ENCODE measurements around the gene MAPK1.

MAPK1 gene

DNA sequence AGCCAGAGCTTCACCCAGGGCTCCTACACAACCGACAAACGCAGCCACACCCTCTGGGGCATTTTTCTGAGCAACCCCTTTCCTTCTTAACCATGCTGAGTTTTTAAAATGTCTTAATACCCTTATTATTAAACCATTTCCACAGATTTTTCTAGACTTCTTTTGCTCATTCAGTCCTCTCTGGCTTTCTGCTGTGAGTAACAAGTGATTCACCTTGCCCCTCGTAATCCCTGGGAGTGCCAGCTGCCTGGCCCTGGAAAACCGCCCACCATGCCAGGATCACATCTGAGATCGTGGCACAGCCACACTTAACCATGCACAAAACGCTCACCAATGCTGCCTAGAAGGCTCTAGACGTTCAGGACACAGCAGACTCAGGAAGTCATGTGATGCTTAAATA, 157.3 kb downstream of the MAPK1 start:
- Histone ChIP-seq H3K27ac (no peak overlapping the region), H3K9ac (ENCODE audit: insufficient read length) (no peak overlapping the region), H3K36me3 (ENCODE audit: insufficient read depth, low read length) (no peaks in the 10 kb centered on the region), H3K4me3 (no peak overlapping the region), H3K9me3 (ENCODE audit: low read depth, low read length) (no peaks in the 10 kb centered on the region)
- TF ChIP-seq POLR2AphosphoS5 (IDR thresholded peaks at IDR 0.05; ENCODE audit: borderline replicate concordance, low read depth, low read length) (no peak), FOXP2 (optimal IDR thresholded peaks at IDR 0.05; ENCODE audit: control extremely low read depth, extremely low read length, insufficient read depth) (no peak), EZH2 (IDR thresholded peaks at IDR 0.05) (no peak)
- DNase-seq (ENCODE audit: low read depth, low spot score) = no peak

- DNase-seq (ENCODE audit: low read depth, low spot score) = no peak
- Histone ChIP-seq H3K36me3 (ENCODE audit: insufficient read depth, low read length) (no peaks in the 10 kb centered on the region), H3K9ac (ENCODE audit: insufficient read length) (no peak overlapping the region), H3K4me3 (no peak overlapping the region), H3K27ac (no peak overlapping the region), H3K9me3 (ENCODE audit: low read depth, low read length) (no peaks in the 10 kb centered on the region)
- TF ChIP-seq POLR2AphosphoS5 (IDR thresholded peaks at IDR 0.05; ENCODE audit: borderline replicate concordance, low read depth, low read length) (no peak), FOXP2 (optimal IDR thresholded peaks at IDR 0.05; ENCODE audit: control extremely low read depth, extremely low read length, insufficient read depth) (no peak), EZH2 (IDR thresholded peaks at IDR 0.05) (no peak)
These were observed 157.8 kb downstream of the MAPK1 start for GRCh38 chr22:21709688-21710087.

GRCh38 chr22:21708960-21709359, 158.5 kb downstream of the MAPK1 start:
- no peak overlapping the region for H3K4me3 ChIP-seq
- no peak overlapping the region for H3K27ac ChIP-seq
- TF ChIP-seq POLR2AphosphoS5 (IDR thresholded peaks at IDR 0.05; ENCODE audit: borderline replicate concordance, low read depth, low read length) = no peak
- no peak for TF ChIP-seq EZH2 (IDR thresholded peaks at IDR 0.05)
- no peak for TF ChIP-seq FOXP2 (optimal IDR thresholded peaks at IDR 0.05; ENCODE audit: control extremely low read depth, extremely low read length, insufficient read depth)
- H3K36me3 ChIP-seq (ENCODE audit: insufficient read depth, low read length) = no peaks in the 10 kb centered on the region
- no peak for DNase-seq (ENCODE audit: low read depth, low spot score)
- no peaks in the 10 kb centered on the region for H3K9me3 ChIP-seq (ENCODE audit: low read depth, low read length)
- no peak overlapping the region for H3K9ac ChIP-seq (ENCODE audit: insufficient read length)

GRCh38 chr22:21707677-21708076, 159.8 kb downstream of the MAPK1 start:
- Histone ChIP-seq H3K9ac (ENCODE audit: insufficient read length) (no peak overlapping the region), H3K4me3 (no peak overlapping the region), H3K36me3 (ENCODE audit: insufficient read depth, low read length) (no peaks in the 10 kb centered on the region), H3K9me3 (ENCODE audit: low read depth, low read length) (no peaks in the 10 kb centered on the region), H3K27ac (no peak overlapping the region)
- DNase-seq (ENCODE audit: low read depth, low spot score) = no peak
- no peak for TF ChIP-seq FOXP2 (optimal IDR thresholded peaks at IDR 0.05; ENCODE audit: control extremely low read depth, extremely low read length, insufficient read depth)

All from SK-N-MC (cell line).